Testis (tissue), 2 donors: ENCODE results near the gene AP5M1.

Experiments used
- POLR2A ChIP-seq: fragments of 450-650 bp; IDR thresholded peaks from one replicate; pipeline ENCODE4 v1.6.1; 2017; ENCODE audit warnings: antibody characterized with exemption, mild to moderate bottlenecking, moderate library complexity
- TF ChIP-seq, protein P1 (sequence below), 3 experiments: fragments of 450-650 bp in 2 of 3; fragments of 200-600 bp in 1 of 3; sonication (generic) in 1 of 3; IDR thresholded peaks; one replicate each; pipeline ENCODE4 v1.5.1; 2016 to 2019; ENCODE audit warnings: antibody characterized with exemption in 3 of 3, mild to moderate bottlenecking in 2 of 3, moderate library complexity in 1 of 3

DNA sequence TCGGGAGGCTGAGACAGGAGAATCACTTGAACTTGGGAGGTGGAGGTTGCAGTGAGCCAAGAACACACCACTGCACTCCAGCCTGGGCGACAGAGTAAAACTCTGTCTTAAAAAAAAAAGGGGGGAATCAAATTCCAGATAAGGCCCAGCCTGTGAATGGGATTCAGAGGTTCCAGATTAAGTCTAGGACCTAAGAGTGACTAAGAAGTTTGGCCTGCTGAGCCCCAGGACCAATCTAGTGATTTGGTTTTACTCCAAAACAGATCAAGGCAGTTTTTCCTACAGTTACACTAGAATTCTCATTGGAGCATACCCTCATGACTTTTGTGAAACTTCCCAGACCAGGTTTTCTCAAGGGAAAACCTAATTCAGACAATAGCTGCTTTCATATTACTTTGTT lies 22.8 kb upstream of the AP5M1 start:
- TF ChIP-seq, protein P1, sequence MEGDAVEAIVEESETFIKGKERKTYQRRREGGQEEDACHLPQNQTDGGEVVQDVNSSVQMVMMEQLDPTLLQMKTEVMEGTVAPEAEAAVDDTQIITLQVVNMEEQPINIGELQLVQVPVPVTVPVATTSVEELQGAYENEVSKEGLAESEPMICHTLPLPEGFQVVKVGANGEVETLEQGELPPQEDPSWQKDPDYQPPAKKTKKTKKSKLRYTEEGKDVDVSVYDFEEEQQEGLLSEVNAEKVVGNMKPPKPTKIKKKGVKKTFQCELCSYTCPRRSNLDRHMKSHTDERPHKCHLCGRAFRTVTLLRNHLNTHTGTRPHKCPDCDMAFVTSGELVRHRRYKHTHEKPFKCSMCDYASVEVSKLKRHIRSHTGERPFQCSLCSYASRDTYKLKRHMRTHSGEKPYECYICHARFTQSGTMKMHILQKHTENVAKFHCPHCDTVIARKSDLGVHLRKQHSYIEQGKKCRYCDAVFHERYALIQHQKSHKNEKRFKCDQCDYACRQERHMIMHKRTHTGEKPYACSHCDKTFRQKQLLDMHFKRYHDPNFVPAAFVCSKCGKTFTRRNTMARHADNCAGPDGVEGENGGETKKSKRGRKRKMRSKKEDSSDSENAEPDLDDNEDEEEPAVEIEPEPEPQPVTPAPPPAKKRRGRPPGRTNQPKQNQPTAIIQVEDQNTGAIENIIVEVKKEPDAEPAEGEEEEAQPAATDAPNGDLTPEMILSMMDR (IDR thresholded peaks at IDR 0.05): no peak
- TF ChIP-seq POLR2A: no peak
